Measurements from ENCODE around the gene DRD4. TPM values are rescaled to one million over a fixed set of nuclear protein-coding genes. Genes with fewer than 3 reads are reported as not detected.
A peak's percentile ranks its signal among the peaks of the same experiment; 100 is the strongest.

DRD4 gene
- under 1 TPM; 0.51 to 0.72 TPM for total RNA-seq

- H3K36me3 Mint-ChIP-seq: peaks cover 4% of the 10 kb centered on the region
Observed at GRCh38 chr11:636511-637332, at the start of gene DRD4. Gene DRD4 (plus strand): TSS chr11:637269. CDS start chr11:637305, 36 bp downstream.

DNA sequence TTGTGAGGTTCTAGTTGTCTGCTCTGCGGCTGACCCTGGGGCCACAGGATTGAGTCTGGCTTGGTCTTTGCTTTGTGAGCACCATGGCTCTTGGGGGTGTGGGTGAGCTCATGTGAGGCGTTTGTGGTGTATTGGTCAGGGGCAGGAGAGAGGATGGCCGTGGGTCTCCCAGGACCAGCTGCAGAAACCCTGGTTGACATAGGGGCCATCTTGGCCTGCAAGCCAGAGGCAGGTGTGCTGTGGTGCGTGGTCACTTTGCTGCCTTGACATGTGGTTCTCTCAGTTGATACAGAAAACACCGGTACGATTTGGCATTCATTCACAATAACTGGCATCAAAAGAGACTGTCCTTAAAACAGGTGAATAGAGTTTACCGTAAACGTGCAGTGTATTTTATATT, 49.5 kb upstream of the DRD4 start:
- Mint-ChIP-seq H3K4me1 (peaks cover 27% of the 10 kb centered on the region), H3K9me3 (no peaks in the 10 kb centered on the region), H3K4me3 (peak overlapping the region; percentile 86), H3K36me3 (peaks cover 40% of the 10 kb centered on the region), H3K27me3 (no peaks in the 10 kb centered on the region), H3K27ac (peak overlapping the region; percentile 100)
- peak; percentile 16 for ATAC-seq (ENCODE audit: low read depth)
- DNase-seq: no peak
- POLR2A ChIA-PET: interaction anchor here (1.0 to 3.2 kb wide), 8 partner anchors 10 to 131 kb away, joined by 3 to 28 read pairs (median 8); partner anchors contain the start of genes HRAS, IRF7, LMNTD2 and PHRF1

More at GRCh38 chr11:636511-637332, at the start of gene DRD4:
- DNase-seq (peak; percentile 24), ATAC-seq (ENCODE audit: low read depth) (no peak)
- peak within 1 kb of the TSS; percentile 56 for H3K4me3 Mint-ChIP-seq
- POLR2A ChIA-PET: no interaction called here
- no peak within 1 kb of the TSS for H3K27ac Mint-ChIP-seq
- peaks cover 29% of the 10 kb centered on the region for H3K27me3 Mint-ChIP-seq
- H3K4me1 Mint-ChIP-seq: peaks cover 8% of the 10 kb centered on the region
- no peaks in the 10 kb centered on the region for H3K9me3 Mint-ChIP-seq

- Mint-ChIP-seq H3K27ac (peak overlapping the region; percentile 100), H3K36me3 (peaks cover 43% of the 10 kb centered on the region), H3K27me3 (no peaks in the 10 kb centered on the region), H3K4me3 (peak overlapping the region; percentile 86), H3K9me3 (no peaks in the 10 kb centered on the region), H3K4me1 (peaks cover 27% of the 10 kb centered on the region)
- DNase-seq (peak; percentile 78), ATAC-seq (ENCODE audit: low read depth) (peak; percentile 95)
- POLR2A ChIA-PET: interaction anchor here (1.0 to 3.2 kb wide), 8 partner anchors 10 to 131 kb away, joined by 3 to 28 read pairs (median 8); partner anchors contain the start of genes HRAS, IRF7, LMNTD2 and PHRF1
Observed at GRCh38 chr11:587978-588380, 49.1 kb upstream of the DRD4 start.

DNA sequence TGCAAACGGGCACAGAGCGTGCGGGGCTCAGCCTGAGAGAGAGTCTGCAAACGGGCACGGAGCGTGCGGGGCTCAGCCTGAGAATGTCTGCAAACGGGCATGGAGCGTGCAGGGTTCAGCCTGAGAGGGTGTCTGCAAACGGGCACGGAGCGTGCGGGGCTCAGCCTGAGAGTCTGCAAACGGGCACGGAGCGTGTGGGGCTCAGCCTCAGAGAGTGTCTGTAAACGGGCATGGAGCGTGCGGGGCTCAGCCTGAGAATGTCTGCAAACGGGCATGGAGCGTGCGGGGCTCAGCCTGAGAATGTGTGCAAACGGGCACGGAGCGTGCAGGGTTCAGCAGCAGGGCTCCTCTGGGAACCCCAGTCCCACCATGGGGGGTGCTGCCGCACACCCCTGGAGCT, 47.3 kb upstream of the DRD4 start:
- POLR2A ChIA-PET: interaction anchor here (1.6 to 3.2 kb wide), 2 partner anchors 21 to 24 kb away, joined by 6 to 22 read pairs; no protein-coding TSS in a partner anchor
- Mint-ChIP-seq H3K9me3 (no peaks in the 10 kb centered on the region), H3K4me1 (peaks cover 27% of the 10 kb centered on the region), H3K4me3 (no peak overlapping the region), H3K36me3 (peaks cover 43% of the 10 kb centered on the region), H3K27me3 (no peaks in the 10 kb centered on the region), H3K27ac (peak overlapping the region; percentile 58)
- DNase-seq (no peak), ATAC-seq (ENCODE audit: low read depth) (no peak)

DNA sequence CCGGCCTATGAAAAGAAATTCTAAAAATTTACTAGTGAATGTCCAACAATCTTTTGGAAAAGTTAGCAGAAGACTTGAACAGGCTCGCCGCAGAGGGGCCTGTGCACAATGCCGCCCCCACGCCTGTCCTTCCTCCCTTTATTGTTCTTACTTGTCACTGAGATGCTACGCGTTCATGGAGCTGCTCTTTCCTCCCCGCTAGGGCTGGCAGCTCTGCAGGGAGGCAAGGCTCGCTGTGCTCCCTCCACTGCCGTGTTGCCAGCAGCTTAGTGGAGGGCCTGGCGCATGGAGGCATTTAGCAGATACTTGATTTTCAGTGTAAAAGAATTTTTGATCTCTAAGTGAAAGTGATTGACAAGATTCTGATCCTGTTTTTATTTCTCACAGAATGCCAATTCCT, 46.1 kb upstream of the DRD4 start:
- H3K9me3 Mint-ChIP-seq: no peaks in the 10 kb centered on the region
- H3K36me3 Mint-ChIP-seq: peaks cover 46% of the 10 kb centered on the region
- DNase-seq (no peak), ATAC-seq (ENCODE audit: low read depth) (no peak)
- H3K4me3 Mint-ChIP-seq: no peak overlapping the region
- POLR2A ChIA-PET: no interaction called here
- no peak overlapping the region for H3K27ac Mint-ChIP-seq
- peaks cover 30% of the 10 kb centered on the region for H3K4me1 Mint-ChIP-seq
- H3K27me3 Mint-ChIP-seq: no peaks in the 10 kb centered on the region

DNA sequence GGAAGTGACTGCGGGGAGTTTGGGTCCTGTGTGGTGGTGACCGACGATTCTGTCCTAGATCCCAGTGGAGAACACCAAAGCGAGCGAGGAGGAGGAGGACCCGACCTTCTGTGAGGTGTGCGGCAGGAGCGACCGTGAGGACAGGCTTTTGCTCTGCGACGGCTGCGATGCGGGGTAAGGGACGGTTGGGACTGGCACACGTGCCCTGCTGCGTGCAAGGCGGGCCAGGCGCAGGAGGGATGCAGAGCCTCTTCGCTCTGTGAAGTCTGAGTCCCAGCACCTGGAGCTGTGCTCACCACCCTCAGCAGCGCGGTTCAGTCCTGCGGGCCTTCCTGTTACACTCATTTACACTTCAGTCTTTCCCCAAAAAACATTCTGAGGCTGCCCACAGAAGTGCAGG, 44.6 kb upstream of the DRD4 start:
- Mint-ChIP-seq H3K4me3 (no peak overlapping the region), H3K9me3 (no peaks in the 10 kb centered on the region), H3K27me3 (no peaks in the 10 kb centered on the region), H3K36me3 (peaks cover 46% of the 10 kb centered on the region), H3K27ac (no peak overlapping the region), H3K4me1 (peaks cover 29% of the 10 kb centered on the region)
- POLR2A ChIA-PET: no interaction called here
- ATAC-seq (ENCODE audit: low read depth) (no peak), DNase-seq (no peak)

DNA sequence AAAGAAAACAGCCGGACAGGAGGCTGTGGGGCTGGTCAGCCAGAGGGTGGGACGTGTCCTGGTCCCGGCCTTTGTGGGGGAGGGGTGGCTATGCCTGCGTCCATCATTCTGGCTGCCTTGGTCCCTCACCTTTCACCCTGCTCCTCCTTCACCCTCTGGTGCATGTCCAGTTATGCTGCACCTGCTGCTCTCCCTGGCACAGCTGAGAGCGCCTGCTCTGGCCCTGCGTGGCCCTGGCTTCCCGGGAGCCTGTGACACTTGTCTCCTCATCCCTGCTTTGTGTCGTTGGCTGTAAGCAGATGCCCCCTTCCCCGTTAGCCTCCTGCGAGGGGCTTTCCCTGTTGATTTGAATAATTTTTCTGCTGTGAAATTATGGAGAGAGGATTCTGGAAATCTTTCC, 44.2 kb upstream of the DRD4 start:
- Mint-ChIP-seq H3K4me3 (no peak overlapping the region), H3K36me3 (peaks cover 46% of the 10 kb centered on the region), H3K4me1 (peaks cover 26% of the 10 kb centered on the region), H3K9me3 (no peaks in the 10 kb centered on the region), H3K27me3 (no peaks in the 10 kb centered on the region), H3K27ac (no peak overlapping the region)
- no peak for DNase-seq
- no peak for ATAC-seq (ENCODE audit: low read depth)
- POLR2A ChIA-PET: no interaction called here

DNA sequence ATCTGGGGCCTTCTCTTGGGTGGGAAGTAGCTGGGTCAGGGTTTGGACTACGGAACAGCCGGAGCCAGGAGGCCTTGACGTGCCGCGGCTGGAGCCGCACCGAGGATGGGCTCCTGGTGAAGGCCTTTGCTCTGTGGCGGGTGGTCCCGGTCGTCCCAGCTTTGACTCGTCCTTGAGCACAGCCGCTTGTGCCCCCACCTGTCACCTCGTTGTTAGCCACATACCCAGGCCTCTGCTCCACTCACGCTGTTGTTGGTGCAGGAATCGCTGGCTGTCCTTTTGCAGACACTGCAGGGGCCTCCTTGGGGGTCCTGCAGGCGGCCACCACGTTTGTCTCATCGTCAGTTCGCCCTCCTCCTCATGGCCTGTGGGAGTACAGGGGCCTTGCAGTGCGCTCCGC, 43.7 kb upstream of the DRD4 start:
- no peak for ATAC-seq (ENCODE audit: low read depth)
- no peaks in the 10 kb centered on the region for H3K9me3 Mint-ChIP-seq
- no peaks in the 10 kb centered on the region for H3K27me3 Mint-ChIP-seq
- H3K27ac Mint-ChIP-seq: no peak overlapping the region
- peaks cover 46% of the 10 kb centered on the region for H3K36me3 Mint-ChIP-seq
- no peak for DNase-seq
- H3K4me3 Mint-ChIP-seq: no peak overlapping the region
- H3K4me1 Mint-ChIP-seq: peaks cover 21% of the 10 kb centered on the region
- POLR2A ChIA-PET: no interaction called here

DNA sequence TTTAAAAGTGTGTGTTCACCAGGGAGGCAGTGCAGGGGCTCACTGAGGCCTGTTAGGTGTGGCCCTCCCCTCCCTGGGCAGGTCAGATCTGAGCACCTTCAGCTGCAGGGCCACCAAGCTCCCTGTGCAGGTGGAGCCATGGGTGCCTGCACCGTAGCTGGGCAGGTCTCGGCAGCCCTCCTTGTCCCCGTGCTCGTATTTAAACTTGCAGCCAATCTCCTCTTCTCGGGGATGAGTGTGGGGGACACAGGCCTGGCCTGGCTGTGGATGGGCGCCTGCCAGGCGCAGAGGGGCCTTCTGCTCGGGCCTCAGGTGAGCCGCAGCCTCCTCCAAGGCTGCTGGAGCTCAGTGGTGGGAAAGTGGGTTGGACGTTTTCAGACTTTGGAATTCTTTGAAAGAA, 41.7 kb upstream of the DRD4 start:
- no peak overlapping the region for H3K4me3 Mint-ChIP-seq
- H3K9me3 Mint-ChIP-seq: no peaks in the 10 kb centered on the region
- peaks cover 13% of the 10 kb centered on the region for H3K4me1 Mint-ChIP-seq
- H3K27me3 Mint-ChIP-seq: no peaks in the 10 kb centered on the region
- peaks cover 37% of the 10 kb centered on the region for H3K36me3 Mint-ChIP-seq
- POLR2A ChIA-PET: interaction anchor here (0.8 to 0.9 kb wide), 2 partner anchors 16 to 20 kb away, joined by 3 read pairs; partner anchors contain the start of gene IRF7
- no peak for DNase-seq
- no peak for ATAC-seq (ENCODE audit: low read depth)
- no peak overlapping the region for H3K27ac Mint-ChIP-seq

- ATAC-seq (ENCODE audit: low read depth) (peak; percentile 32), DNase-seq (no peak)
- H3K4me3 Mint-ChIP-seq: peak overlapping the region; percentile 35
- H3K27me3 Mint-ChIP-seq: no peaks in the 10 kb centered on the region
- H3K9me3 Mint-ChIP-seq: no peaks in the 10 kb centered on the region
- peaks cover 13% of the 10 kb centered on the region for H3K4me1 Mint-ChIP-seq
- H3K27ac Mint-ChIP-seq: peak overlapping the region; percentile 51
- POLR2A ChIA-PET: interaction anchor here (0.8 to 1.0 kb wide), 4 partner anchors 15 to 189 kb away, joined by 3 to 4 read pairs (median 3); partner anchors contain the start of gene IRF7
- H3K36me3 Mint-ChIP-seq: peaks cover 32% of the 10 kb centered on the region
Observed at GRCh38 chr11:596374-596773, 40.7 kb upstream of the DRD4 start.

GRCh38 chr11:597166-597725, 39.8 kb upstream of the DRD4 start:
- H3K27ac Mint-ChIP-seq: no peak overlapping the region
- no peak overlapping the region for H3K4me3 Mint-ChIP-seq

DNA sequence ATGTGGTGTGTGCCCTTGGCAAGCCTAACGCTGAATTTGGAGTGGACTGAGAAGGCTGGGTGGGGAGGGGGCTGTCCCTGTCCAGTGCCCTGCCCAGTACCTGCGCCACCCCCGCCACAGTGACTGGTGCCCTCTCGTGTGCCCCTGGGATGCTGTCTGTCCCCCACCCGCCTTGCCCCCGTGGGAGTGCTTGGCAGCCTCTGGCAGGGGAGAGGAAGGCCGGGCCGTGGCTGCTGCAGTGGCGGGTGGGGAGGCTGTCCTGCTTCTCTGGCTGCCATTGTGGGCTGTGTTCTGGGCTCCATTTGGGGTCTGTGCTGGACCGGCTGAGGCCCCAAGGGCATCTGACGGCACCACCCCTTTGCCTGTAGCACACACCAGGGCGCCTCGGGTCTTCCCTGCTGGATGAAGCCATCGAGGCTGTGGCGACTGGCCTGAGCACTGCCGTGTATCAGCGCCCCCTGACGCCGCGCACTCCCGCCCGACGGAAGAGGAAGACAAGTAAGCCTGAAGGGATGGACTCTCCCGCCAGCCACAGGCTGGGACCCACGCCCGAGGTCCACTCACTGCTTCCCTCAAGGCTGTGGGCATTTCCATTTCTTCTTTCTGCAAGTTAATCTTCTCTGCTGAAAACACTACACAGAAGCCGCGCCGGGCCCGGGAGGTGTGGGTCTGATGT, 38.9 kb upstream of the DRD4 start:
- peaks cover 26% of the 10 kb centered on the region for H3K36me3 Mint-ChIP-seq
- H3K4me3 Mint-ChIP-seq: no peak overlapping the region
- H3K27ac Mint-ChIP-seq: no peak overlapping the region
- H3K9me3 Mint-ChIP-seq: no peaks in the 10 kb centered on the region
- no peaks in the 10 kb centered on the region for H3K27me3 Mint-ChIP-seq
- DNase-seq (no peak), ATAC-seq (ENCODE audit: low read depth) (no peak)
- H3K4me1 Mint-ChIP-seq: peaks cover 14% of the 10 kb centered on the region
- POLR2A ChIA-PET: no interaction called here

More at GRCh38 chr11:597166-597725, 39.8 kb upstream of the DRD4 start:
- peaks cover 32% of the 10 kb centered on the region for H3K36me3 Mint-ChIP-seq
- DNase-seq (no peak), ATAC-seq (ENCODE audit: low read depth) (no peak)
- H3K27me3 Mint-ChIP-seq: no peaks in the 10 kb centered on the region
- H3K9me3 Mint-ChIP-seq: no peaks in the 10 kb centered on the region
- POLR2A ChIA-PET: no interaction called here
- peaks cover 14% of the 10 kb centered on the region for H3K4me1 Mint-ChIP-seq

DNA sequence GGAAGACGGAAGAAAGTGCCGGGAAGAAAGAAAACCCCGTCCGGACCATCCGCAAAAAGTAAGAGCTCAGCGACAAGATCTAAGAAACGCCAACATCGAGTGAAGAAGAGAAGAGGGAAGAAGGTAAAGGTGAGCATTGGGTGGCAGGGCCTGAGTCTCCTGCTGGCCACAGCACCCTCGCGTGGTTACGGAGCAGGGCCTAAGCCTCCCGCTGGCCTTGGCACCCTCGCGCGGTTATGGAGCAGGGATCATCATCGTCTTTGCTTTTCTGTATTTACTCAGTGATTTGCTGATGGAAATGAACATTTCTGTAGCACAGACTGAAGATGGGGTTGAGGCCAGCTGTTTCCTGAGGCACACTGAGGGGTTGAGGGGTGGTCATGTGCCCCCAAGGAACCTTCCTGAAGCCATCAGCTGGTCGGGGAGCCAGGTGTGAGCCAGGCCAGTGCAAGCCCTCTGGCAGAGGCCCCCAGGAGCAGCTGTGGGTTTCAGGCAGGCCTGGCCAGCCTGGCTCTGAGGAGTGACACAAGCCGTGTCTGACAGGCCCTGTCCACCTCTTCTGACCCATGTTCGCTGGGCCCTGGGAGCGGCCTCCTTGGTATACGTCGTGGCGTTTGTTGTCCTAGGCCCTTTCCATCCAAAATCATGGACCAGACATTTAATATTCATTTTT, 35.4 kb upstream of the DRD4 start:
- H3K9me3 Mint-ChIP-seq: no peaks in the 10 kb centered on the region
- ATAC-seq (ENCODE audit: low read depth): no peak
- POLR2A ChIA-PET: interaction anchor here (0.7 to 1.6 kb wide), 3 partner anchors 9 to 132 kb away, joined by 3 to 4 read pairs (median 3); no protein-coding TSS in a partner anchor
- H3K4me3 Mint-ChIP-seq: no peak overlapping the region
- H3K4me1 Mint-ChIP-seq: peaks cover 4% of the 10 kb centered on the region
- no peak for DNase-seq
- peaks cover 17% of the 10 kb centered on the region for H3K36me3 Mint-ChIP-seq
- H3K27ac Mint-ChIP-seq: no peak overlapping the region
- no peaks in the 10 kb centered on the region for H3K27me3 Mint-ChIP-seq

Measured in activated naive CD8-positive, alpha-beta T cell treated with anti-CD3 and anti-CD28 coated beads, Interleukin-2, amount 10 ng/mL, durations not matched to agents 7 days and 5 days (primary cell).